Mesothelial cell of epicardium (in vitro differentiated cells): Measurements from ENCODE around the gene HOXB9. TPM values are rescaled to one million over a fixed set of nuclear protein-coding genes. Genes with fewer than 3 reads are reported as not detected.

ENCODE experiments used
- DNase-seq, 2 experiments: peaks; one replicate each; pipeline ENCODE4 v3.0.0; 2021; ENCODE audit warnings: low spot score in 2 of 2; ENCODE audit not compliant: unreplicated experiment in 2 of 2
- H3K27ac Mint-ChIP-seq: 2 replicates; pipeline ENCODE4 v1.8.0; 2021; ENCODE audit warnings: mixed read lengths
- H3K27me3 Mint-ChIP-seq: 2 replicates; pipeline ENCODE4 v1.8.0; 2021; ENCODE audit warnings: low read depth, mixed read lengths
- H3K36me3 Mint-ChIP-seq: 2 replicates; pipeline ENCODE4 v1.8.0; 2021; ENCODE audit warnings: mixed read lengths
- H3K4me1 Mint-ChIP-seq: 2 replicates; pipeline ENCODE4 v1.8.0; 2021; ENCODE audit warnings: mixed read lengths
- H3K4me3 Mint-ChIP-seq: 2 replicates; pipeline ENCODE4 v1.8.0; 2021; ENCODE audit warnings: mild to moderate bottlenecking, moderate library complexity, mixed read lengths
- H3K9me3 Mint-ChIP-seq: 2 replicates; pipeline ENCODE4 v1.8.0; 2021; ENCODE audit warnings: mixed read lengths
- total RNA-seq: library from RNA; stranded (reverse); gene quantifications from 3 replicates; pipeline ENCODE4 v1.2.1, GENCODE V29; 2021
- TF ChIP-seq, protein P1 (sequence below): fragments of 200-600 bp; sonication (generic); IDR thresholded peaks from one replicate; pipeline ENCODE4 v1.5.0; 2021; ENCODE audit warnings: antibody characterized with exemption; ENCODE audit not compliant: unreplicated experiment

HOXB9 gene
- total RNA-seq, 1 donor from 2014 or later: 35.4 TPM

DNA sequence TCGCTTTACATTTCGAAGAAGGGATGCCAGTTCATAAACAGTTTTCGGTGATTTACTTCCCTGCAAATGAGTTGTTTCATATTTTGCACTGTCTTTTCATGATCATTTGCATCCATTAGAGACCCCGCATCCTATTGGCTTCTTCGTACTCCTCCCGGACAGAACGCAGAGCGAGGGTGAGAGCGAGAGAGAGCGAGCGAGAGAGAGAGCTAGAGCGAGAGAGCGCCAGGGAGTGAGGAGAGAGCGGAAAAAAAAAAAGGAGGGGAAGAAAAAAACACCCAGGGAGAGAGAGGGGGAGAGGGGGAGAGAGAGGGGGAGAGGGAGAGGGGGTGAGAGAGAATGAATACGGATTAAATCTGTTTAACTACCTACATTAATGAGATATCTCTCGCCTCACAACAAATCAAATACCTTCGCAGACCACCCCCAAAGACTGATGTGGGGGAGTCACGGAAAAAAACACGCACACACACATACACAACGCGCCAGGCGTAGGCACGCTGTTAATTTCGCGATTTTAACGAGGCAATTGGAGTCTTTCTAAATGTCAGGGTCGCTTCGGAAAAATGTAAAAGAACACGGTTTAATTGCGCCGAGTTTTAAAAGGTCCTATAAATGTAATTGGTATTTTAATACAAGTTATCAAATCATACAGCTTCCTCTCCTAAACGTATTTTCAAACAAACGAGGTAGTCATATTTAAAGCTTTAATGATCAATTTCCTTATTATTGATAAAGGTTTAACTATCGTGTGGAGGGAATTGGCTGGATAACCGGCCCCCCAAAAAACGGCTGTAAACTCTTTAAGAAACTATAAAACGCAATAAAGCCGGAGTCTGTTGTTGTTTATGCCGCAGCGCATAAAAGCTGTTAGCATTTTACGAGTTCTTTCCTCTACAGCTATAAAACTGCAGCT lies 10.9 kb downstream of the HOXB9 start, which contains the start of gene HOXB8:
Gene HOXB8 (minus strand): TSS at position 246 of the 916 bp plus-strand sequence. CDS start 588 bp downstream, outside the sequence.
- TF ChIP-seq, protein P1, sequence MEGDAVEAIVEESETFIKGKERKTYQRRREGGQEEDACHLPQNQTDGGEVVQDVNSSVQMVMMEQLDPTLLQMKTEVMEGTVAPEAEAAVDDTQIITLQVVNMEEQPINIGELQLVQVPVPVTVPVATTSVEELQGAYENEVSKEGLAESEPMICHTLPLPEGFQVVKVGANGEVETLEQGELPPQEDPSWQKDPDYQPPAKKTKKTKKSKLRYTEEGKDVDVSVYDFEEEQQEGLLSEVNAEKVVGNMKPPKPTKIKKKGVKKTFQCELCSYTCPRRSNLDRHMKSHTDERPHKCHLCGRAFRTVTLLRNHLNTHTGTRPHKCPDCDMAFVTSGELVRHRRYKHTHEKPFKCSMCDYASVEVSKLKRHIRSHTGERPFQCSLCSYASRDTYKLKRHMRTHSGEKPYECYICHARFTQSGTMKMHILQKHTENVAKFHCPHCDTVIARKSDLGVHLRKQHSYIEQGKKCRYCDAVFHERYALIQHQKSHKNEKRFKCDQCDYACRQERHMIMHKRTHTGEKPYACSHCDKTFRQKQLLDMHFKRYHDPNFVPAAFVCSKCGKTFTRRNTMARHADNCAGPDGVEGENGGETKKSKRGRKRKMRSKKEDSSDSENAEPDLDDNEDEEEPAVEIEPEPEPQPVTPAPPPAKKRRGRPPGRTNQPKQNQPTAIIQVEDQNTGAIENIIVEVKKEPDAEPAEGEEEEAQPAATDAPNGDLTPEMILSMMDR: no peak
- no peak for DNase-seq
- H3K36me3 Mint-ChIP-seq: peaks cover 4% of the 10 kb centered on the region
- H3K4me3 Mint-ChIP-seq: peak within 1 kb of the TSS; percentile 91
- peaks cover 64% of the 10 kb centered on the region for H3K4me1 Mint-ChIP-seq
- H3K9me3 Mint-ChIP-seq: no peaks in the 10 kb centered on the region
- peaks cover 29% of the 10 kb centered on the region for H3K27me3 Mint-ChIP-seq
- peak within 1 kb of the TSS; percentile 99 for H3K27ac Mint-ChIP-seq

GRCh38 chr17:48613862-48614694 lies 12.1 kb downstream of the HOXB9 start:
- H3K36me3 Mint-ChIP-seq: peaks cover 4% of the 10 kb centered on the region
- peak overlapping the region; percentile 99 for H3K27ac Mint-ChIP-seq
- no peak for DNase-seq
- H3K9me3 Mint-ChIP-seq: no peaks in the 10 kb centered on the region
- peak overlapping the region; percentile 91 for H3K4me3 Mint-ChIP-seq
- H3K4me1 Mint-ChIP-seq: peaks cover 63% of the 10 kb centered on the region
- peaks cover 21% of the 10 kb centered on the region for H3K27me3 Mint-ChIP-seq
- TF ChIP-seq, protein P1: no peak

- peak in 1 of 2 experiments; percentile 59 for DNase-seq
- Mint-ChIP-seq H3K4me3 (peak overlapping the region; percentile 91), H3K27me3 (peaks cover 14% of the 10 kb centered on the region), H3K9me3 (no peaks in the 10 kb centered on the region), H3K27ac (peak overlapping the region; percentile 100), H3K36me3 (peaks cover 4% of the 10 kb centered on the region), H3K4me1 (peaks cover 61% of the 10 kb centered on the region)
- TF ChIP-seq, protein P1: peak; percentile 15
These were observed 13.1 kb downstream of the HOXB9 start for GRCh38 chr17:48612854-48613691.

DNA sequence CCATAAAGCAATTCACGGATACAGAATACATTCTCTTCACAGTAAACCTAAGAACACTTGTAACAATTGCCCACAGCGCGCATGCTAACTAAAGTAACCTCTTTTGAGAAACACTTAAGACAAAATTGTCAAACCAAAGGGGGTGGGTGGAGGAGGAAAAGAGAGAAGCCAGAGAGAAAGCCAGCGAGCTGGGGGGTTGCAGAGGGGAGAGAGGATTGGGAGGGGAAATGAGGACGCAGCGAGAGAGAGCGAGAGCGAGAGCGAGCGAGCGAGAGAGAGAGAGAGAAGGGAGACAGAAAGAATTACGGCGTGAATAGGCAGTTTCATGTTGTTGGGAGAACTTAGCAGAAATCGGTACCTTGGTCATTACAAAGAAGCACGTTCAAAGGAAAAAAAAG lies 13.7 kb downstream of the HOXB9 start:
- peak in 1 of 2 experiments; percentile 52 for DNase-seq
- TF ChIP-seq, protein P1: no peak
- peaks cover 12% of the 10 kb centered on the region for H3K27me3 Mint-ChIP-seq
- peak overlapping the region; percentile 87 for H3K4me3 Mint-ChIP-seq
- no peaks in the 10 kb centered on the region for H3K9me3 Mint-ChIP-seq
- H3K36me3 Mint-ChIP-seq: peaks cover 7% of the 10 kb centered on the region
- H3K27ac Mint-ChIP-seq: peak overlapping the region; percentile 100
- peaks cover 59% of the 10 kb centered on the region for H3K4me1 Mint-ChIP-seq
